Fibroblast of skin of left biceps (primary cell): Measurements from ENCODE around the gene SKOR2.
A peak's percentile ranks its signal among the peaks of the same experiment; 100 is the strongest.
"Not testable (repeated sequence)": the region's sequence is repeated elsewhere in the genome, so short reads cannot be mapped to it uniquely, and the experiment has no call there.

ENCODE experiments used
- DNase-seq, 2 experiments: peaks; one replicate each; pipeline ENCODE4 v3.0.0-alpha.2; 2013; ENCODE audit warnings: low read depth in 2 of 2

SKOR2 gene

DNA sequence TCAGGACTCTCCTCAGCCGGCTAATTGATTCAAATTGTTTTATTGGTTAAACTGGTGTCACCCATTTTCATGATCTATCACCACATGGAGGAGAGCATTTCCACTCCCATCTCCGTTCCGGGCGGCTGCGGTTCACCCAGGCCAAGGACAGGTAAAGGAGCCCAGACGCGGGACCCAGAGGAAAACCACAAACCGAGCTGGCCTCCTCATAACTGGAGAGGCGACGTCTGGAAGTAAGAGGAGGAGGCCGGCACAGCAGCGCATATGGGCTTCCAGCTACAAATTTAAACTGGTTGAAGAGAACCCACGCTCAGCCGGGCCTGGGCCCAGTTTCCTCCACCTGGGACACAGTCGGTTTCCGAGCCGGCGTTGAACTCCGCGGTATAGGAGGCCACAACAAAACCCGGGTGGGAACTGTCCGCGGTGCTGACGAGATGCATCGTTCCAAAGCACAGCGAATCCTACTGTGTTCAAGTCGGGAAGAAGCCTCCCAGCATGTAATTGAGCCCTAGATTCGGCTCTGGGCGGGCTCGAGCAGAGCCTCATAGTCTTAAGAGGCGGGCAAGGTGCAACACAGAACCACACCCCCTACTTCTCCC lies 3.0 kb upstream of the SKOR2 start:
- DNase-seq: no peak

DNA sequence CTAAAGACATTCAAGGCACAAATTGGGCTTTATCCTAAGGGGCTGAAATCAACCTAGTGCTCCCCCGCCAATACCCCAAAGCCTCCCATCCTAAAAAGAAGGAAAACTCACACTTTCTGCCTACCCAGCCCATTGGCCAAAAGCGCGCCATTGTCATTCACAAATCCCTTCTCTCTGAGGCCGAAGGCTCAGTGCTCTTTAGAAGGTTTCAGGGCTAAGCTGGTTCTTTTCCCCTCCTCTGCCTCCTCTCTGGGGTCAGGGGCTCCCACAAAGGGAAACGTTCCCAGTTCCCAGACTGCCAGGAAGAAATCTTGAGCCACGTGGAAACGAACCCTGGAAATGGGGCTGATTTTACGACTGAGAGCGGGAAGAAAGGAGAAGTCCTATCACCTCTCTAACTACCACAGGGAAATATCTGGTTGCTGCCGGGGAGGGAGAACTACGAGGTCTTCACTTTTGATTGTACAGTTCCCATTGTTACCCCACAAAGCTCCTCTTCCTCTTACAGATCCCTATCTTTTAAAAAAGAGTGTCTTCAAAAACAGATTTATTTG lies 1.7 kb upstream of the SKOR2 start:
- DNase-seq: no peak

DNA sequence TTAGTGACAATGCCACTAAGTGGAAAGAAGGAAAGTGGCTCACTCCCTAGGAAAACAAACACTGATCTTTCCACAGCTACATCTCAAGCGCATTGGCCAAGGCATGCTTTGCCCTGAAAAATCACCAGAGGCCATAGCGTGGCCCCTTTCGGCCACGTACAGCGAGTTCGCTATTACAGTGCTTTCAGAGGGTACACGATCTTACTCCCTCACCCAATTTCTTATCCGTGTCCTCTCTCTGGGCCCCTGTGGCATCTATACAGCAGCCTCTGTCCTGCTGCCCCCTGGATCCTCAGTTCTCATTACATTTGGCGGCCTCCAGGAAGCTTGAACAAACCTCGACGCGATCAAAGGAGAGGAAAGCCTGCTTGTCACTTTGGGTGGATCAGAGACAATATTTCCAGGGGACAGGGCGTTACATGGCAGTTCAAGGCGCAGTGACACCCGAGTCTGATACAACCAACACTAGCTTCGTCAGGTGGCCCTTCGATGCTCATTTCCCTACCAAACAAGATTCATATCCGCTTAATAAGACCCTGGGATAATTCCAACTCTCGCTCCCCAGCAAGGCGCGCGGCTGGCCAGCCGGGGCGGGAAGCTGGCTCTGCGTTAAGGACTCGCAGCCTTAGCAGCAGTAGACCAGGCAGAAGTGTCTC lies 941 bp downstream of the SKOR2 start:
- DNase-seq: no peak

DNA sequence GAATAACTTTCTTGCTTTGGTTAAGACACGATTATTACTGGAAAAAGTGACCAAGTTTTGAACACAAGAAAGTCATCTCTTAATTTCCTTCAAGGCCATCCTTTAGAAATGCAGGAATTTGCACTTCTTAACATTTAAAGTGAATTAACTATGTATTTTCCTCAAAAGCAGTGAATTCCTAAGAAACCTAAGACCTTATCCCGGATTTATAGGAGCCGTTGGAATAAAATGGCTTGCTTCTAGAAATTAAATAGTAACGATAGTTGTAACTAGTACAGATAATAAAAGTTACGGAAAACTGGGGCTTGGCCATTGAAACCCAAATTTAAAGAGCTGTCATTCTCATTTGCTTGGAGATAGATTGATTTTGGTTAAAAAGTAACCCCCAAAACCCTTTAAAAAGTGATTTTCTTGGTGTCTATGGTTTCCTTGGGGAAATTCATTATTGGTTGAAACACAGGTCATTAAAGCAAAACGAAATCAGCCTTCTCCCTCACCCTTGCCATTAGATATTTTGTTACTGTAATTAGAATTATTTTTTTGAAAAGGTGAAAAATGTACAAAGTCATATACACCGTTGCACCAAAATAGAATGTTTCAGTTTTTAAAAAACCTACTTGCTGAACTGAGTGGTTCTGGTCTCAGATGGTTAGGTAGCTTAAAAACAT lies 2.0 kb downstream of the SKOR2 start:
- DNase-seq: no peak

DNA sequence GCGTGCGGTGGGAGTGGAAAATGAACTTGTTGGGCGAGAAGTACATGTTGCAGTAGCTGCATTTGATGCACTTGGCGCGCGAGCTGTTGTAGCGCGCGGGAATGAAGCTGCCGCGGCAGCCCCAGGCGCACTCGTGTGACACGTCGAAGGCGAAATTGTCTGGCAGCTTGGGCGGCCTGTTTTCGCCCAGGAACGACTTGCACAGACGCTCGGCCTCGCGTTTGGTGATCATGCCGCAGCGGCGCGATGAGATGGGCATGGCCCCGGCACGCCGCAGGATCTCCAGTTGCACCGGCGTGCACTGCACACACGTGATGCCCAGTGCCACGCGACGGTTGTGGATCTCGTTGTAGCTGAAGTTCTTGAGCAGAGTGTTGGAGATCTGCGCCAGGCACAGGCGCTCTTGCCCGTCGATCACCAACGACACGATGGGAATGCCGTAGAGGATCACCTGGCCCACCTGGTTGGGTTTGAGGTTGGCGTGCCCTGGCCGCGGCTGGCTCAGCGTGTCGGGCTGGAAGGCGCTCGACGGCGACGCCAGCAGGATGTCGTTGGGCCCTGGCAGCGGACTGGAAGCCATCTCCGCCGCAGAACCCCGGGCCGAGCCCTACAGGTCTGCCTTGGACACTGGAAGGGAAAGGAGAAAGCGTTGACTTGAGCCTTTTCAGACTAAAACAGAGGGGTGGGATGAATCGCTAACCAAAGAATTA lies 2.7 kb downstream of the SKOR2 start:
- no peak for DNase-seq

DNA sequence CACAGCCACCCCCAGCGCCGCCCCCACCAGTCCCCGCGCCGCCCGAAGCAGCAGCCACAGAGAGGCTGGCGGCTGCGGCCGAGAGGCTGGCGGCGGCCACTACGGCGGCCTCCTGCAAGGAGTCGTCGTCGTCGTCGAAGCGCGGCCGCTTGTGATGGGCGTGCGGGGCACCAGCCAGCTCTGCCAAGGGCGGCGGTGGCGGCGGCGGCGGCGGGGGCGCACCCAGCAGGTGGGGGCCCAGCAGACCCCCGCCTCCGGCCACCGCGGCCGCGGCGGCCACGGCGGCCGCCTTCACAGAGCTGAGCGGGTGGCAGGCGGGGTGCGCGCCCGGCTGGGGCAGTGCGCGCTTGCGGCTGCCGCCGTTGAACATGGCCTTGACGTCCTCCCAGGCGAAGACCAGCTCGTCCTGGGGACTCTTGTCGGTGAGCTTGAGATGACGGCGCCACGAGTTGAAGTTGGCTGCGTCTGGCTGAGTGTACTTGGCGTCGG lies 3.3 kb downstream of the SKOR2 start:
- DNase-seq: no peak

DNA sequence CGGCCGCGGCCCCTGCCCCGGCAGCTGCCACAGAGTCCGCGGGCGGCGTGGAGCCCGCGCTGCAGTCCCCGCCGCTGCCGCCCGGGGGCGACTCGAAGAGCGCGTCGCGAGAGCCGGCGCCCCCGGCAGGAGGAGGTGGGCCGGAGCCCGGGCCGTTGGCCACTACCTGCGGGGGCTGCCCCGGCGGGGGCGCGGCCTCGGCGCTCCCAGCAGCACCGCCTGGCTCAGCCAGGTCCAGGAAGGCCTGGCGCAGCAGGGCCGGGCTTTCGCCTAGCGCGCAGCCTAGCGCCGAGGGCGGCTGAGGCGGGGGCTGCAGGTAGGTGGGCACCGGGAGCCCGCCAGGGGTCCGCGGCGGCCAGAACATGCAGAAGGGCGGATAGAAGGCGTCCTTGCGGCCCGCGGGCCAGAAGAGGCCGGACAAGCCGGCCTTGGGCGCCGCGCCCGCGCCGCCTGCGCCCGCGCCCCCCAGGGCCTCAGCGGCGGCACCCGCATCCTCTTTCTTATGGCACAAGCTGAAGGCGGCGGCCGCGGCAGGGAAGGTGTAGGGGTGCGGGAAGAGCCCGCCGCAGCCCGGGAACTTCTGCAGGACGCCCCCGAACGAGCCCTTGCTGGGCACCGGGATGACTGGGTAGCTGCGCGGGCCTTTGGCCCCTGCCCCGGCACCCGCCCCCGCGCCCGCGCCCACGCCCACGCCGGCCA lies 3.9 kb downstream of the SKOR2 start:
- DNase-seq: no peak

DNA sequence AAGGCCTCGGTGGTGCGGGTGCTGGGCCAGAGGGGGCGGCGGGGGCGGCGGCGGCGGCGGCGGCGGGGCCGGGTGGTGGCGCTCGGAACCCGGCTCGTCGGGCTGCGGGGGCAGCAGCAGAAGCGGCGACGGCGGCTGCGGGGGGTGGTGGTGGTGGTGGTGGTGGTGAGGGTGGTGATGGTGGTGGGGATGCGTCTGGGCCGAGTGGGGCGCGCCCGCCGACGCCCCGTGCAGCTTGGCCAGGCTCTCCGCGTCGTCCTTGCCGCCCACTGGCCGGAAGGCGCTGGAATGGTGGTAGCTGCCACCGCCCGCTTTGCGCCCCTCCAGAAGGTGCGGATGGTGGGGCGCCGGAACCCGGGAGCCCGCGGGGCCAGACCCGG lies 4.4 kb downstream of the SKOR2 start:
- no peak for DNase-seq

DNA sequence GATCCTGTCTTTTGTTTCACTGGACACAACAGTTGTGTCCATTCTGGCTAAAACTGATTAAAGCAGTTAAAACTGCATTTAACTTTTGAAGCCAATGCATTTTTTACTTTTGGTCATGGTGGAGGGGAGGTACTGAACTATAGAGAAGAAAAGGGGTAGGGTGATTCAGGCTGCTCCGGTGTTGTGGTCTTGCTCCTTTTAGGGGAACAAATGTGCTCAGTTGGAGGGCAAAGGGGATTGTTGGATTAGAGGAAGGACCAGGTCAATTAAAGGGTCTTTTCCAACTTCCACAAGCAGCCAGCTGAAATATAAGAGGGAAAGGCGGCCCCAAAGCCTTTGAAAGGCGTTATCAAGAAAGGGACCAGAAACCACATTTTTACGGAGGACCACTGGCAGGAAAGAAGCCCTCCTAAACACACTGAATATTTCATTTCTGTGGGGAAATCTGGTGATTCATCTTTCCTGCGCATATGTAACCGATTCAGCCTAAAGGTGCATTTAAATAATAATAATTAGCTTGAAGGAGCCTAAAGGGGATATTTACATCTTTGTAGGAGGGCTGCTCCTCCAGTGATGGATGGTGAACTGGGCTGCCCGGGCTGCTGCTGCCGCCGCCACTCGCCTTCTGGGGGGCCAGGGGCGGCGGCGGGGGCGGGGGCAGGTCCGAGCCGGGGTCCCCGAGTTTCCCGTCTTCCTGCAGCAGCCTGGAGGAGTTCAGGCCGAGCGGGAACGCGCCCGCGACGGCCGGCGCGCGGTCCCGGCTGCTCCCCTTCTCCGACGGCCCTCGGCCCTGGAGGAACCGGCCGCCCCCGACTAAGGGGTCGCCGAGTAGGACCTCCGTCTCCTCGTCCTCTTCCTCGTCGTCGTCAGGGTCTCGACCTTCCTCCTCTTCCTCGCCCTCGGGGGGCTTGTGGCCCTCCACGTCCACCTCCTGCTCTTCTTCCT lies 5.2 kb downstream of the SKOR2 start:
- no peak for DNase-seq

DNA sequence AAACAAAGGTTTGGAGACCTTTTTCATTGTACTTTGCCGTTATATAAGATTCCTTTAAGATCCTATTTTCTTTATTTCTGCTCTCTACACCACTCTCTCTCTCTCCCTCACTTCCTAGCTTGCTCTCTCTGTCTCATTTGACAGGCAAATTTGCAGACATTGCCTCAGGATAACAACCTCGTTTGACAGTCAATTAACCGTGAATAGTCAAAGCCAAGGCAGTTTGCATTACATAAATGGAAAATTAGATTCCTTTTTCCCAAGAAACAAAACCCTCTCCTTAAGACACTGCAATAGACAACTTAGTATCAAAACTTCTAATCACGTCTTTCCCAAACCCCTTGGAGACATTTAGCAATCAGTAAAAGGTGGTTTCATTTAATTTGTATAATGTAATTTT lies 7.4 kb downstream of the SKOR2 start:
- DNase-seq: no peak

DNA sequence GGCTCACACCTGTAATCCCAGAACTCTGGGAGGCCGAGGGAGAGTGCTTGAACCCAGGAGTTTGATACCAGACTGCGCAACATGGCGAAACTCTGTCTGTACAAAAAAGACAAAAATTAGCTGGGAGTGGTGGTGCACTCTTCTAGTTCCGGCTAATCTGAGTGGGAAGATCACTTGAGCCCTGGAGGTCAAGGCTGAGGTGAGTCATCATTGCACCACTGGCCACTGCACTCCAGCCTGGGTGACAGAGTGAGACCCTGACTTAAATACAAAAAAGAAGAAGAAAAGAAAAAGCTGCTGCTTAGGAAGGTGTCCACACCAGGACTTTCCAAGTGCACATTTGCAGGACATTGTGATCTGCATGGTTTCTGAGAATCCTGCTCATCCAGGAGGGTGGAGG lies 16.4 kb downstream of the SKOR2 start:
- no peak for DNase-seq

DNA sequence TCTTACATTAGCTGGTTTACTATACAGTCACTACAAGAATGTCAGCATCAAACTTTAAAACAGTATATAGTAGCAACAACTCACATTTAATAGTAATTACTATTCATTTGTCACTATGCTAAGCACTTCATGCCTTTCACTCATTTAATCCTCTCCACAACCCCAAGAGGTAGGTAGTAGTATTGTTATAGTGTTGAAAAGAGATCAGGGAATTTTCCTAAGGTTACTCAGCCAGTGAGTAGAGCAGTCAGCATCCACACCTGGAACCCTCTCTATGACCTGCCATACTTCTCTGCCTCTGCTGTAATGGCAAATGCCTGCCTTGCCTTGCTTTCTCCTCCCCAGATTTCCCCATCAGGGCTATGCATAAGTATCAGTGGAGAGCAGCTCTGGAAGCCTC lies 24.8 kb downstream of the SKOR2 start:
- no peak for DNase-seq

DNA sequence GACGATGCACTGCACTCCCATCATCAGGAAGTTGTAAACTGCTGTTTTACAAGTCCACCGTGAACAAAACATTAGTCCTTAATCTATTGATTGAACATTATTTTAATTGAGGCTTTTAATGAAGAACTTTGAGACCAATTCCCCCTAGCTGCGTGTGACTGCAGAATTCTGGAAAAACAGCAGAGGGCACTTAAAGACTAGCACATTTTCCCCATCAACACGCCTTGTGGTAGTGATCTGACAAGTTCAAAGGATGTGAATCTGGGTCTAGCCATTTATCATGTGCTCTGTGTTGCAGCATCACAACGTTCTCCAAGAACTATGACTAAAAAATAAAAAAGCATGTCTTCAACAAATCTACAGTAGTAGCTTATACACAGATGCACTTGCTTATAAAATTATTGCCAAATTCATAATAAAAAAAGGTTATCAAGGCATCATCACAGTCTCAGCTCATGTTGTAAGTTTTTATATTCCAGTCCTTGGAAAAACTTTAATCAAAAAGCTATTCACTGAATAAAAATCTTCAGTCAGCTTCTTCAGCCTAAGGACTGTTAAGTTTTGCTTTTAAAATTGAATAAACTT lies 35.8 kb downstream of the SKOR2 start:
- DNase-seq: peak; percentile 17 to 21

DNA sequence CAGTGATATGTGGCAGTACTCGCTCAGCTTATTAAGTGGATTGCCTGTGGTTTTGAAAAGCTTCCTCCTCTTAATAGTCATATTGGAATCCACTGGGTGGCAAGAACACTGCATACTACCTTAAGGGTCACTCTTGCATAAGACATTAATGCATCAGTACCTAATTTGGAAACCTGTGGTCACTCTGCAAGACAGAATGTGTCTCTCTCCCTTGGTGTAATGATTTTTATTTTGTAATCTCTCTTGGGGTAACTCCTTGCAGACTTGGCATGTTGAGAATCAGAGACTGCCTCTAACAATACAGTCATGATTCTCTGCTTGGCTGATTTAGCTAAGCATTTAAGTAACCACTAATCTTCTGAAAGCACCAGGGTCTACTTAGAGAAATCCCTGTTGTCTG lies 42.3 kb downstream of the SKOR2 start:
- no peak for DNase-seq

DNA sequence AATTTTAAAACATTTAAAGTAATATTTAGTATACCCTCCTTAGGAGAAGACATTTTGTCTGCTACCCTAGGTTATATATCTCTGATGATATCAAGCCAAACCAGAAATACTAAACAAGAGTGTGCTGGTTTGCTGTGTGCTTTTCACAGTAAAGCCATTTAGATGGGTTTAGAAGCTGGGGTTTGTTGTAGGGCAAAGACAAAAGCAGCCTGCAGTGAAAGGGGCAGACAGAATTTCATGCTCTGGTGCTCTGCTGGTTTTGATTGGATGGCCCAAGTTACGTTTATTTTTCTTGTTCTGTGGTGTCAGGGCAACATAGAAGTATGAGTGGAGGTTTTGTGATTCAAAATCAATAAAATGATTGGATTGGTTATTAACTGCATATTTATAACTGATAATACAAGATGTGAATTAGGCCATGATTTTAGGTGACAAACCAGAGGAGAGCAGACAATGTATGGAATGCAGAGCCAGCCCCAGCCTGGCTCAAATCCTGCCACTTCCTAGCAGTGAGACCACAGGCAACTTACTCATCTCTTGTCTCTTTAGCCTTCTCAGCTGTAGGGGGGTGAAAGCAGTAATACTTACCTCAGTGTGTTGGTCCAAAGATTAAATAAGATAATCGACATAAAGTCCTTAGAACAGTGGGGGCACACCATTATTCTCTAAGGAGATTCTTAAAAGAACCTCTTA lies 44.4 kb downstream of the SKOR2 start:
- DNase-seq: no peak

DNA sequence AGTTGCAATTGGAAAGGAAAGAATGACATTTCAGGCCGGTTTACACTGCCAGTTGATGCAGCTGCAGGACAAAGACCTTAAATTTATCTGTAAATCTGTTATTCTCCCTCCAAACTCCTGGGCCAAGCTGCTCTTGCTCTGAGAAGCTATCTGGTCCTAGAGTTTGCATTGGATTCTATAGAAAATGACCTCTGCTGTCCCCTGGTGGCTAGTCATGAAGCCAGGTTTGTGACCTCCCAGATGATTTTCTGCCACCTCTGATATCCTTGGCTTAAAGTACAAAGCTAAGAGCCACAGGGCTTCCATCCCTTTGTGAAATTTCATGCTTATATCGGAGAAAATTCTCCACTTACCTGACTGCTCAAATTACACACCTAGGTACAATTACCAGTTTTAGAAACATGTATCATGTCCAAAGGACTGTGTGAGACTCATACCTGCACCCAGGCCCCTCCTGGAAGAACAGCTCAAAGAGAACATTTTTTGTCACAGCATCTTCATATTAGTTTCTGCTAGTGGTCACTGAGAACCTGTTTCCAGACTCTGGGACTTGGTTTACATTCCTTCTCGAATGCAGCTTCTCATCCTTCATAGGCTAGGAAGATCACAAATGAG lies 46.4 kb downstream of the SKOR2 start:
- DNase-seq: no peak

DNA sequence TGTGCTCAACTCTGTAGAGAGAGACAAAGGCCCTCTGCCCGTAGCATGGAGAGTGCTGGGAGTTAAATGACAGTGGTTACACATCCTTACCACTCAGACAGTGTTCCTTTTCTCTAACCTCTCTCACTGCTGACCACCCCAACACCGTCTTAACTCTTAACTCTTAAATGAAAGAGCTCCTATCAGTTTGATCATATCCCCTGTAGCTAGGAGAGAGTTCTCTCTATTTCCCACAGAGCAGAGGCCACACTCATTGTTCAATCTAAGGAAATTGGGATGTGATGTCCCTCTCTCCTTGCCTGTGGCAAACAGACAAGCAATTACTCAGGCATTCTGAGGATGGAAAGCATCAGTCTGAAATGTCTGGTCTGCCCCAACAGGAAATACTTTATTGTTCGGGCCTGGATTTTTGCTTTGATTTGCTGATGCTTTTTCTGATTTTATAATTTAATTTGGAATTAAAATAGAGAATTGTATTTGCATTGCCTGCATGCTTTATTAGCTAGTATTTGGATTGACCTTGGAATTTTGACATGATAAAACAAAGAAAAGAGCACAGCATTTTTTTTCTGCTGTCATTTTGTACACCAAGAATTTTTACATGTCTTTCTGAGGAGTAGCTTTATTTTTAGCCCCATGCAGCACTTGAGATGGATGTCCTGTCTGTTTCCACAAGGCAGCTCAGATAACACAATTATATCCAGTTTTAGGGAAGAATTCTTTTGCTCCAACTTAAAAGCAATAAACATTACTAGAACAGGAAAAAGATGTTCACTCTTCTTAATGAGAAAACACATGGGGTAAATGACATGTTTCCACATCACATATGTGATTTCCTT lies 47.6 kb downstream of the SKOR2 start:
- DNase-seq: no peak

DNA sequence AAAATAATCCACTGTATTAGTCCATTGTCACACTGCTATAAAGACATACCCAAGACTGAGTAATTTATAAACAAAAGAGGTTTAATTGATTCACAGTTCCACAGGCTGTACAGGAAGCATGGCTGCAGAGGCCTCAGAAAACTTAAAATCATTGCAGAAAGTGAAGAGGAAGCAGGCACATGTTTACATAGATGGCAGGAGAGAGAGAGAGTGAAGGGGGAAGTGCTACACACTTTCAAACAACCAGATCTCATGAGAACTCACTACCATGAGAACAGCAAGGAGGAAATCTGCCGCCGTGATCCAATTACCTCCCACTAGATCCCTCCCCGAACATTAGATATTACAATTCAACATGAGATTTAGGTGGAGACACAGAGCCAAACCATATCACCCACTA lies 55.5 kb downstream of the SKOR2 start:
- not testable (repeated sequence) for DNase-seq
